NCI-H345 treated with DMSO at 0.1 percent for 48 hours (cell line): ENCODE measurements around the gene ARL5C.

Source experiments
- DNase-seq: peaks from one replicate; lab custom pipeline; 2025; ENCODE audit not compliant: unreplicated experiment; lab: John Stamatoyannopoulos, UW

Gene ARL5C

GRCh38 chr17:39194089-39194984 is 28.4 kb upstream of the ARL5C start:
- DNase-seq, result no peak

GRCh38 chr17:39193346-39193745 is 27.4 kb upstream of the ARL5C start:
- DNase-seq, result no peak

GRCh38 chr17:39192901-39193300 is 26.9 kb upstream of the ARL5C start:
- no peak for DNase-seq

GRCh38 chr17:39191750-39192510 is 26.0 kb upstream of the ARL5C start:
- DNase-seq, result no peak

- DNase-seq, result no peak
Observed at GRCh38 chr17:39187152-39187830, 21.3 kb upstream of the ARL5C start.

- DNase-seq, result no peak
Observed at GRCh38 chr17:39186481-39187002, 20.6 kb upstream of the ARL5C start.

- no peak for DNase-seq
Observed at GRCh38 chr17:39183720-39184119, 17.8 kb upstream of the ARL5C start.

GRCh38 chr17:39183045-39183444 is 17.1 kb upstream of the ARL5C start:
- no peak for DNase-seq

GRCh38 chr17:39181303-39181702 is 15.3 kb upstream of the ARL5C start:
- DNase-seq, result no peak

GRCh38 chr17:39178536-39178935 is 12.6 kb upstream of the ARL5C start:
- no peak for DNase-seq

GRCh38 chr17:39177256-39177655 is 11.3 kb upstream of the ARL5C start:
- no peak for DNase-seq

GRCh38 chr17:39175695-39176093 is 9.7 kb upstream of the ARL5C start:
- DNase-seq, result no peak

- DNase-seq, result peak; percentile 22
Observed at GRCh38 chr17:39174920-39175694, 9.1 kb upstream of the ARL5C start.

- no peak for DNase-seq
Observed at GRCh38 chr17:39173526-39174274, 7.7 kb upstream of the ARL5C start.

- no peak for DNase-seq
Observed at GRCh38 chr17:39173080-39173479, 7.1 kb upstream of the ARL5C start.

GRCh38 chr17:39171933-39172332 is 6.0 kb upstream of the ARL5C start:
- DNase-seq, result no peak

GRCh38 chr17:39170558-39170957 is 4.6 kb upstream of the ARL5C start:
- DNase-seq, result no peak

- no peak for DNase-seq
Observed at GRCh38 chr17:39170109-39170508, 4.1 kb upstream of the ARL5C start.

- DNase-seq, result no peak
Observed at GRCh38 chr17:39169518-39169917, 3.6 kb upstream of the ARL5C start.

- DNase-seq, result no peak
Observed at GRCh38 chr17:39169101-39169500, 3.1 kb upstream of the ARL5C start.
